H1 (cell line): ENCODE data around the gene SH3PXD2A. TPM values are rescaled to one million over a fixed set of nuclear protein-coding genes. Genes with fewer than 3 reads are reported as not detected.

Experiments used
- CTCF ChIA-PET: fragments of 300-600 bp; sonication (Branson Sonifier 250); formaldehyde crosslinking; loops from one replicate; lab custom pipeline; 2021; ENCODE audit not compliant: partially characterized antibody; lab: Charles Lee
- POLR2A ChIA-PET: fragments of 300-600 bp; sonication (Branson Sonifier 250); formaldehyde crosslinking; loops from one replicate; lab custom pipeline; 2021; ENCODE audit warnings: inconsistent platforms; ENCODE audit not compliant: partially characterized antibody; lab: Charles Lee
- DNase-seq, 2 experiments: peaks; one replicate each; pipeline versions ENCODE4 v3.0.0 to v3.0.0-alpha.2; 2010 to 2022; ENCODE audit warnings: low spot score in 2 of 2, low read depth in 1 of 2, mixed read lengths in 1 of 2
- FAIRE-seq: peaks from 2 replicates; lab custom pipeline; 2011; peaks lifted over from hg19 to GRCh38; lab: Jason Lieb, UNC
- H2AFZ ChIP-seq: 2 replicates; pipeline ENCODE4 v1.8.1; 2012; ENCODE audit warnings: low read length, inconsistent platforms
- H2AK5ac ChIP-seq: 2 replicates; pipeline ENCODE4 v1.6.1; 2013; ENCODE audit warnings: low read depth, low read length
- H2BK120ac ChIP-seq: replicated peaks from 2 replicates; pipeline ENCODE3; 2013; ENCODE audit warnings: low read depth, low read length, inconsistent platforms
- H2BK12ac ChIP-seq: 2 replicates; pipeline ENCODE4 v1.6.1; 2013; ENCODE audit warnings: low read depth, low read length
- H2BK15ac ChIP-seq: 2 replicates; pipeline ENCODE4 v1.6.1; 2013; ENCODE audit warnings: low read length
- H2BK20ac ChIP-seq: 2 replicates; pipeline ENCODE4 v1.6.1; 2013; ENCODE audit warnings: low read length
- H2BK5ac ChIP-seq: 2 replicates; pipeline ENCODE4 v1.6.1; 2013; ENCODE audit warnings: low read depth, low read length
- H3K14ac ChIP-seq: 2 replicates; pipeline ENCODE4 v1.6.1; 2013; ENCODE audit warnings: inconsistent platforms; ENCODE audit not compliant: insufficient read length
- H3K18ac ChIP-seq: 2 replicates; pipeline ENCODE4 v1.6.1; 2013; ENCODE audit warnings: low read length; ENCODE audit errors: extremely low read depth
- H3K23ac ChIP-seq: 2 replicates; pipeline ENCODE4 v1.6.1; 2013; ENCODE audit warnings: inconsistent platforms; ENCODE audit not compliant: insufficient read length
- H3K23me2 ChIP-seq: 2 replicates; pipeline ENCODE4 v1.6.1; 2013; ENCODE audit warnings: low read depth, low read length
- H3K27ac ChIP-seq: 2 replicates; pipeline ENCODE4 v1.6.1; 2011; ENCODE audit warnings: low read depth, low read length, inconsistent platforms
- H3K27me3 ChIP-seq, 4 experiments: replicated peaks in 1 of 4; 1 replicate in 1 of 4; 2 replicates in 3 of 4; pipeline versions ENCODE4 v1.6.1 to v1.8.1; 2011 to 2013; ENCODE audit warnings: low read length in 3 of 4, mild to moderate bottlenecking in 3 of 4, inconsistent platforms in 2 of 4, mixed read lengths in 2 of 4, moderate library complexity in 1 of 4; ENCODE audit not compliant: control insufficient read depth in 3 of 4, insufficient read depth in 3 of 4; ENCODE audit errors: extremely low read depth in 1 of 4
- H3K36me3 ChIP-seq, 4 experiments: 2 replicates each; pipeline versions ENCODE4 v1.6.1 to v1.8.1; 2011 to 2013; ENCODE audit warnings: mild to moderate bottlenecking in 4 of 4, low read length in 3 of 4, moderate library complexity in 2 of 4, control low read depth in 1 of 4, inconsistent platforms in 1 of 4; ENCODE audit not compliant: insufficient read depth in 4 of 4, control insufficient read depth in 2 of 4
- H3K4ac ChIP-seq: replicated peaks from 2 replicates; pipeline ENCODE3; 2013; ENCODE audit warnings: low read length, low read depth, mixed read lengths, inconsistent platforms; ENCODE audit not compliant: insufficient read length
- H3K4me1 ChIP-seq, 4 experiments: replicated peaks in 1 of 4; 1 replicate in 1 of 4; 2 replicates in 3 of 4; pipeline versions ENCODE4 v1.6.1 to v1.8.1; 2011 to 2013; ENCODE audit warnings: low read length in 3 of 4, inconsistent platforms in 2 of 4, mixed read lengths in 1 of 4; ENCODE audit not compliant: insufficient read depth in 4 of 4, control insufficient read depth in 3 of 4
- H3K4me2 ChIP-seq, 2 experiments: 2 replicates each; pipeline versions ENCODE4 v1.6.1 to v1.8.1; 2011 to 2013; ENCODE audit warnings: low read depth in 2 of 2, low read length in 2 of 2, control low read depth in 1 of 2, inconsistent platforms in 1 of 2, mild to moderate bottlenecking in 1 of 2; ENCODE audit not compliant: insufficient read depth in 1 of 2
- H3K4me3 ChIP-seq, 4 experiments: fragments of 200-600, 300-600 bp in 1 of 4; sonication (generic), shearing (Covaris generic), sonication (Bioruptor Twin) in 1 of 4; 2 replicates each; pipeline versions ENCODE4 v1.5.1 to v1.8.1; 2011 to 2016; ENCODE audit warnings: low read length in 4 of 4, low read depth in 3 of 4, control low read depth in 2 of 4, inconsistent platforms in 2 of 4, mild to moderate bottlenecking in 2 of 4, mixed read lengths in 1 of 4, moderate library complexity in 1 of 4; ENCODE audit not compliant: insufficient read depth in 2 of 4; ENCODE audit errors: extremely low read depth in 1 of 4
- H3K56ac ChIP-seq: replicated peaks from 2 replicates; pipeline ENCODE3; 2013; ENCODE audit warnings: low read depth, mild to moderate bottlenecking, mixed read lengths, low read length, inconsistent platforms; ENCODE audit not compliant: insufficient read length
- H3K79me1 ChIP-seq: 2 replicates; pipeline ENCODE4 v1.6.1; 2013; ENCODE audit warnings: low read depth, low read length, control low read depth
- H3K79me2 ChIP-seq, 2 experiments: 2 replicates each; pipeline versions ENCODE4 v1.6.1 to v1.8.1; 2012 to 2013; ENCODE audit warnings: low read length in 2 of 2, mild to moderate bottlenecking in 2 of 2, inconsistent platforms in 1 of 2; ENCODE audit not compliant: insufficient read depth in 2 of 2, control insufficient read depth in 1 of 2
- H3K9ac ChIP-seq, 4 experiments: replicated peaks in 1 of 4; 1 replicate in 1 of 4; 2 replicates in 3 of 4; pipeline versions ENCODE4 v1.6.1 to v1.8.1; 2011 to 2013; ENCODE audit warnings: low read depth in 3 of 4, low read length in 3 of 4, control low read depth in 2 of 4, mild to moderate bottlenecking in 2 of 4, moderate library complexity in 2 of 4, inconsistent platforms in 1 of 4; ENCODE audit errors: extremely low read depth in 1 of 4
- H3K9me3 ChIP-seq, 2 experiments: 2 replicates each; pipeline versions ENCODE4 v1.6.1 to v1.8.1; 2012 to 2013; ENCODE audit warnings: mild to moderate bottlenecking in 2 of 2, moderate library complexity in 2 of 2, control low read depth in 1 of 2, inconsistent platforms in 1 of 2, low read depth in 1 of 2, low read length in 1 of 2, mixed read lengths in 1 of 2; ENCODE audit not compliant: insufficient read depth in 2 of 2
- H4K20me1 ChIP-seq, 2 experiments: replicated peaks in 1 of 2; 2 replicates each; pipeline versions ENCODE3 to v1.8.1; 2011 to 2013; ENCODE audit warnings: inconsistent platforms in 2 of 2, low read length in 2 of 2, mild to moderate bottlenecking in 1 of 2; ENCODE audit not compliant: insufficient read depth in 2 of 2, control insufficient read depth in 1 of 2
- H4K5ac ChIP-seq: 2 replicates; pipeline ENCODE4 v1.6.1; 2013; ENCODE audit warnings: low read length, low read depth, mixed read lengths, inconsistent platforms; ENCODE audit not compliant: insufficient read length
- H4K8ac ChIP-seq: 2 replicates; pipeline ENCODE4 v1.8.0; 2013; ENCODE audit warnings: mild to moderate bottlenecking, moderate library complexity, low read length, inconsistent platforms; ENCODE audit not compliant: insufficient read depth; ENCODE audit errors: extremely low read depth
- H4K91ac ChIP-seq: replicated peaks from 2 replicates; pipeline ENCODE3; 2013; ENCODE audit warnings: low read length, mixed read lengths, inconsistent platforms; ENCODE audit not compliant: insufficient read length
- CEBPB ChIP-seq: IDR thresholded peaks from 2 replicates; pipeline ENCODE4 v1.6.1; 2012; ENCODE audit warnings: low read depth, low read length
- RXRA ChIP-seq: IDR thresholded peaks from 2 replicates; pipeline ENCODE4 v1.6.1; 2011; ENCODE audit warnings: low read depth, mild to moderate bottlenecking, low read length, moderate library complexity; ENCODE audit not compliant: insufficient read depth
- SP4 ChIP-seq: IDR thresholded peaks from 2 replicates; pipeline ENCODE4 v1.6.1; 2012; ENCODE audit warnings: low read length, inconsistent platforms
- TAF7 ChIP-seq: optimal IDR thresholded peaks from 2 replicates; pipeline ENCODE3; 2011; ENCODE audit warnings: low read depth, mild to moderate bottlenecking, inconsistent platforms, low read length, moderate library complexity, borderline replicate concordance
- YY1 ChIP-seq: IDR thresholded peaks from 2 replicates; pipeline ENCODE4 v1.6.1; 2011; ENCODE audit warnings: low read depth, mild to moderate bottlenecking, low read length
- ZNF274 ChIP-seq: IDR thresholded peaks from 2 replicates; pipeline ENCODE4 v1.7.0; 2012; ENCODE audit warnings: low read length, borderline replicate concordance; ENCODE audit errors: extremely low read depth
- WGBS, 2 experiments: shearing (Covaris generic) in 1 of 2; methylation state at CpG; one replicate each; pipeline versions ENCODE4 v1.1.6 to v1.1.7; 2013 to 2015; ENCODE audit warnings: low lambda C conversion rate in 2 of 2, mixed read lengths in 2 of 2, inconsistent platforms in 1 of 2, low coverage in 1 of 2, missing lambda C conversion rate in 1 of 2; ENCODE audit not compliant: insufficient replicate concordance in 2 of 2, insufficient coverage in 1 of 2, insufficient read length in 1 of 2; ENCODE audit errors: extremely low coverage in 1 of 2, missing lambda C conversion rate in 1 of 2; 5-methylcytosine and 5-hydroxymethylcytosine counted together
- polyA plus RNA-seq, 7 experiments: library from polyadenylated mRNA; depleted of rRNA in 3 of 7; stranded (reverse) in 5 of 7; unstranded in 2 of 7; fragments of >200 nt in 5 of 7; fragments of 200-250 nt in 2 of 7; gene quantifications; 1 replicate in 5 of 7; 2 replicates in 1 of 7; 4 replicates in 1 of 7; pipeline versions ENCODE4 v1.2.1 to v1.2.3, GENCODE V29; 2011 to 2013; ENCODE audit warnings: missing spikeins in 2 of 7, mixed read lengths in 2 of 7
- total RNA-seq: library from RNA; stranded (reverse); fragmentation: NEBNext Ultra II Directional; extraction: Animal tissue kit (Norgen Biotek cat#: 25700); gene quantifications from 2 replicates; pipeline ENCODE4 v1.2.1, GENCODE V29; 2021

SH3PXD2A gene
- total and polyA plus RNA-seq, 2 of the 8 experiments (the other 6 are each of a cell fraction or from before 2014, with no cell fraction given), result 5.4 to 16.3 TPM

GRCh38 chr10:103747193-103747865 lies 108.0 kb downstream of the SH3PXD2A start:
- no peak overlapping the region for H3K27ac ChIP-seq

More at GRCh38 chr10:103747193-103747865, 108.0 kb downstream of the SH3PXD2A start:
- H3K79me2 ChIP-seq, result no peaks in the 10 kb centered on the region
- H2BK20ac ChIP-seq, result no peak overlapping the region
- H4K91ac ChIP-seq, result peak overlapping the region; percentile 18
- no peaks in the 10 kb centered on the region; a peak in 1 of 4 replicates for H3K9me3 ChIP-seq
- no peak overlapping the region for H3K56ac ChIP-seq
- H3K4ac ChIP-seq, result no peak overlapping the region
- H3K4me1 ChIP-seq, result no peaks in the 10 kb centered on the region; a peak in 2 of 7 replicates
- H3K4me3 ChIP-seq, result no peak overlapping the region
- H3K14ac ChIP-seq, result no peak overlapping the region
- ChIA-PET POLR2A (interaction anchor here (0.7 to 1.4 kb wide), 2 partner anchors 10 to 24 kb away, joined by 3 to 4 read pairs; no protein-coding TSS in a partner anchor), CTCF (interaction anchor here (0.8 to 23.1 kb wide), 14 partner anchors 5 to 141 kb away, joined by 3 to 304 read pairs (median 4); no protein-coding TSS in a partner anchor)
- no peaks in the 10 kb centered on the region for H4K20me1 ChIP-seq
- no peak overlapping the region for H3K4me2 ChIP-seq
- FAIRE-seq, result no peak
- H3K18ac ChIP-seq, result no peak overlapping the region
- H3K79me1 ChIP-seq, result no peaks in the 10 kb centered on the region
- H4K8ac ChIP-seq, result peak overlapping the region; percentile 52; the same call in 1 of the 2 replicates
- H2BK15ac ChIP-seq, result no peak overlapping the region
- H3K27me3 ChIP-seq, result no peaks in the 10 kb centered on the region; a peak in 1 of 7 replicates
- no peaks in the 10 kb centered on the region for H3K23me2 ChIP-seq
- H4K5ac ChIP-seq, result no peak overlapping the region
- no peak for DNase-seq
- H3K36me3 ChIP-seq, result no peaks in the 10 kb centered on the region
- TF ChIP-seq CEBPB (no peak), TAF7 (no peak), ZNF274 (no peak), RXRA (no peak), YY1 (no peak), SP4 (no peak)
- H3K9ac ChIP-seq, result no peak overlapping the region
- H3K23ac ChIP-seq, result no peak overlapping the region
- no peak overlapping the region for H2BK5ac ChIP-seq
- no peak overlapping the region for H2AFZ ChIP-seq
- 89% methylated on average over 13 of the region's 14 CpGs; no CpG with 5 or more reads in 1 of the 2 experiments for WGBS, 2 experiments
- no peak overlapping the region for H2AK5ac ChIP-seq
- H2BK120ac ChIP-seq, result no peak overlapping the region
- H2BK12ac ChIP-seq, result 0 out of 2 replicates have a peak overlapping the region, but pooled peaks have one; percentile 85
